HG03159 (cell line): ENCODE results near the gene RGS3.
"Not testable (repeated sequence)": the region's sequence is repeated elsewhere in the genome, so short reads cannot be mapped to it uniquely, and the experiment has no call there.

Experiments
- ATAC-seq: cut with Tn5 transposase; IDR thresholded peaks from one replicate; pipeline ENCODE4 v1.9.1; 2021; ENCODE audit warnings: mild to moderate bottlenecking, moderate library complexity; ENCODE audit not compliant: unreplicated experiment

Gene RGS3

GRCh38 chr9:113486327-113486726, 22.8 kb downstream of the RGS3 start:
- no peak for ATAC-seq

- no peak for ATAC-seq
Measured at GRCh38 chr9:113488071-113488470, 24.5 kb downstream of the RGS3 start.

DNA sequence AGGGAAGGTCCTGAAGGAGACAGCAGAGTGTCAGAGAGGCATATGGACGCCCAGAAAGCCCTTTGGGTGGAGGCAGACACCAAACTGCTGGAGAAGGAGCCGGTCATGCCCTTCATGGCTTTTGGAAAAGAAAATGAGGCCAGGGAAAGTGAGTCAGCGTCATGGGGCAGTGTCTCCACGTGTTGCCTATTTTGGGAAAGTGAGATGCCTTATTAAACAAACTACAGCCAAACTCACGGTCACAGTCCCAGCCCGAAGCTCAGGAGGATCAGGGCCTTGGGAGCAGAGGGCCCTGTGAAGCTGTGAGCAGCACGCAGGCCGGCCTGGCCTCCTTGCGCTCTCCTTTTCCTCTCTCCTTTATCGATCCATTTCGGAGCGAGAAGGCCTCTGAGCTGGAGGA, 25.0 kb downstream of the RGS3 start:
- ATAC-seq, result no peak

GRCh38 chr9:113491147-113491546, 27.6 kb downstream of the RGS3 start:
- not testable (repeated sequence) for ATAC-seq

DNA sequence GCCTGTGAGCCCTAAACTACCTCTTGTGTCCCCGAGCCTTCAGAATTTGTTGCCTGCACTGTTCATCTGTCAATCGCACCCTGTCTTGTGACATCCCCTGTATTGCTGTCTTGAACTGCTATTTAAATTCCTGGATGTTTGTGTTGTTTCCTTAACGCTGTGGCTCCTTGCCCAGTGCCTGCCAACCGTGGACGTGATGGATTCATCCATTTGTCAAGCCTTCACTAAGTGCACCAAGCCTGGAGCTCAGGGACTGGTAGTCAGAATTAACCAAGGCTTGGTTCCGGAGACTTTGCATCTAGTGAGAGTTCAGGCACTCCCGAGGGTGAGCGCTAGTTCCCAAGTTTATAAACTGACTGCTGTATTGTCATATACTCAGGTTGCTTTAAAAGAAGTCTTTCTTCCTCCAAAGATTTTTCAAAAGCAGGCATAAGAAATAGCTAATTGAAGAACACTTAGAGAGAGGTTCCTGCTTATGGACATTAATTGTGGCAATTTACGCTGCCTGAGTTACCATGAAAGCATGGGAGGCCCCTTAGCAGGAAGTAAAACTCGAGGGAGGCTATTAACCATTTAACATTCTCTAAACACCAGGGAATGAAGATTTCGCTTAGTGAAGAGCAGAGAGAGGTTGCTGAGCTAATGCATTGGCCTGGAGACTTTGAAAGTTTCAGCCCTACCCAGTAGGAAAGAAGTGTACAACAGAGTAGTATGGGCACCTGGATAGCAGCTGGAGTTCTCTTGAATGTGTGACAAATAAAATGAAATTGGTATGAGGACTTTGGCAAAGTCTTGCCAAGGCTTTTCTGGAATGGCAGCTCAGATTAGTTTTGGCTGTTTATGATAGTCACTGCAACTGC, 29.0 kb downstream of the RGS3 start:
- ATAC-seq, result no peak

DNA sequence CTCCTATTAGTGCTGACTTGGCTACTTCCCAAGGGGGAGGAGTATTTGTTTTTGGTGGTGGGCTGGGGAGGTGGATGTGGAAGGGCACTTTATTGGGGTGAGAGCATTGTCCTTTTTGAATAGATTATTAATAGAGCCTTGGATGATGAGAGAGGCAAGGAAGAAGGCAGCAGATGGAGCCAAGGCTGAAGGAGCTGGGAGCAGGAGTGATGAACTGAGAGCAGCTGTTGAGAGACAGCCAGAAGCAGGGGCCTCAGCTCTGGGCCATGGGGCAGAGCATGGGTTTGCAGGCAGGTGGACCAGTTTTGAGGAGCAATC, 29.6 kb downstream of the RGS3 start:
- ATAC-seq, result no peak

- no peak for ATAC-seq
Measured at GRCh38 chr9:113495526-113495925, 32.0 kb downstream of the RGS3 start.

DNA sequence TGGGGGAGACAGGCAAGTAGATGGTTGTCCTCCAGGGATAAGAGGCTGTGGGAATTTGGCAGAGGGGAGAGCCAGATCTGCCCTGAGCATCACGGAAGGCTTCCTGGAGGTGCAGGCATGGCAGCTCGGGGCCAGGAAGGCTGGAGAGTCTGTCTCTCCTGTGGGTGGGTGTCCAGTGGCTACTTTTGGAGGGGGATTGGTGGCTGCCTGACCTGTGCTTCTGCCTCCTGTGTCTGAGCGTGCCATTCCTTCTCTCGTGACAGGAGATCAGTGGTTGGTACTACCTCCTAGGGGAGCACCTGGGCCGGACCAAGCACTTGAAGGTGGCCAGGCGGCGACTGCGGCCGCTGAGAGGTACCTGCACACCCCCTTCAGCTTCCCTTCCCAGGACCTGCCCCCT, 33.5 kb downstream of the RGS3 start:
- no peak for ATAC-seq

DNA sequence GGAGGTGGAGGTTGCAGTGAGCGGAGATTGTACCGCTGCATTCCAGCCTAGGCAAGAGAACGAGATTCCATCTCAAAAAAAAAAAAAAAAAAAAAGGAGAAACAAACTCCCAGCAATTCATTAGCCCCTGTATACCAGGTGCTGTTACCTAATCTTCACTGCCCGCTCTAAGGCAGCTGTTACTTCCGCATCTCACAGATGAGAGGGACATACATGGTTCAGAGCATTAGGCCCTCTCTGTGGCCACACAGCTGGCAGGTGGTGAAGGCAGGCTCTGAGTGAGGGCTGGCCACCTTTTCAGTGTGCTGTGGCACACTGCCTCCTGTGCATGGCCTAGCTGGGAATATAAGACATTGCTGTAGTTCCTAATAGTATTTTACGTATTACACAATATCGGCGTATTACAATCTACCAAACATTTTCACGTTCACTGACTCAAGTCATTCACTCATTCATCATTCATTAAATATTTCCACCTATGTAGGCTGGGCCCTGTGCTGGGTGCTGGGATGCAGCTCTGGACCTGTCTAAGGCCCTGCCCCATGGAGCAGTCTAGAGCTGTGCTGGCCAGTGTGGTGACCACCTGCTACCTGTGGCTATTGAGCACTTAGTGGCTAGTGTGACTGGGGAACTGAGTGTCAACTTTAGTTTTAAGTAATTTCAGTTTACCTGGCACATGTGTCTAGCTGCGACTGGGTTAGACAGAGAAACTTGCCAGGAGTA, 35.8 kb downstream of the RGS3 start:
- ATAC-seq, result no peak

GRCh38 chr9:113499876-113500497, 36.5 kb downstream of the RGS3 start:
- ATAC-seq, result no peak

DNA sequence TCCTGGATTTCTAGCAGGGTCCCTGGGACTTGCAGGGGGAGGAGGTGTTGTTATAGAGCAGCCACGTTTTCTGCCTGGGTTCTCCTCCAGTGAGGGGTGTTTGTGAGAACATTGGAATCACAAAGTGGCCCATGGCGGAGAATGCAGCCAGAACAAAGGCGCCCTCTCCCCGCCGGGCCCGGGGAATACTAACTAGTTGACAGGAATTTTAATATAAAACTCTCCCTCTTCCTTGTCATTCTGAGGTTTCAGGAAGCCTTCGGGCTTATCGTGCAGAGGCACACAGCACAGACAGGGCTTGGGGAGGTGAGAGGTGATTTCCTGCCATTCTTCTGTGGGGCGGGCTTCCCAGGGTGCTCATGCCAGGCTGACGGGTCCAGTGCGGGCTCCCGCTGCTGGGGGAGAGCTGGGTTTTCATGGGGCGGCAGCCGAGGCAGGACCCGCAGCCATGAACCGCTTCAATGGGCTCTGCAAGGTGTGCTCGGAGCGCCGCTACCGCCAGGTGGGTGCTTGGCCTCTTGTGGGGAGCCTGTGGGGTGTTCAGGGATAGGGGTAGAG, 37.7 kb downstream of the RGS3 start:
- no peak for ATAC-seq

GRCh38 chr9:113501852-113502251, 38.3 kb downstream of the RGS3 start:
- no peak for ATAC-seq

DNA sequence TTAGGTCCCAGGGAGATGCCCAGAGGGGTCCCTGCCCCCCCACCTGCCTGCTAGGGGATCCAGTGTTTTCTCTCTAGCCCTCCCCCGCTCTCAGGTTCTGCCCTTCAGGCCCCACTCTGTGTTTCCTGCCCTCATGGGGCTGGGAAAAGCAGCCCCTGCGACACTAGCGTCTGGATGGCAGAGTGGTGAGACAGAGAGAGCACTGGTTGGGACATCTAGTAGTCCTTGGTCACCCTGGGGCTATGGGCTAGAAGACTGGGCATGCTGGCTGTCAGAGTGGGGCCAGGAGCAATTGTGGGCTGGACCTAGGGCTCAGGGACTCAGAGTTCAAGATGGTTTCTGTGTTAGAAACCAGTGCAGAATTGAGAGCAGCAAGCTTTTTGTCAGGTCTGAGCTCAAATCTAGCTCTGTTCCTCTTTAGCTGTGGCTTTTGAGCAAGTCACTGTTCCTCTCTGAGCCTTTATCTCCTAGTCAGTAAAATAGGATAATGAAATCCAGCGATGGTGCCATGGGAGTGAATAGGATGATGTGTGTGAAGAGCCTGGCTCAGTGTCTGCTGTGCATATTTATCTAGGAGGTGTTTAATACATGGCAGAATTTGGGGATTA, 39.0 kb downstream of the RGS3 start:
- ATAC-seq, result no peak

- ATAC-seq, result no peak
Measured at GRCh38 chr9:113503131-113503541, 39.6 kb downstream of the RGS3 start.

DNA sequence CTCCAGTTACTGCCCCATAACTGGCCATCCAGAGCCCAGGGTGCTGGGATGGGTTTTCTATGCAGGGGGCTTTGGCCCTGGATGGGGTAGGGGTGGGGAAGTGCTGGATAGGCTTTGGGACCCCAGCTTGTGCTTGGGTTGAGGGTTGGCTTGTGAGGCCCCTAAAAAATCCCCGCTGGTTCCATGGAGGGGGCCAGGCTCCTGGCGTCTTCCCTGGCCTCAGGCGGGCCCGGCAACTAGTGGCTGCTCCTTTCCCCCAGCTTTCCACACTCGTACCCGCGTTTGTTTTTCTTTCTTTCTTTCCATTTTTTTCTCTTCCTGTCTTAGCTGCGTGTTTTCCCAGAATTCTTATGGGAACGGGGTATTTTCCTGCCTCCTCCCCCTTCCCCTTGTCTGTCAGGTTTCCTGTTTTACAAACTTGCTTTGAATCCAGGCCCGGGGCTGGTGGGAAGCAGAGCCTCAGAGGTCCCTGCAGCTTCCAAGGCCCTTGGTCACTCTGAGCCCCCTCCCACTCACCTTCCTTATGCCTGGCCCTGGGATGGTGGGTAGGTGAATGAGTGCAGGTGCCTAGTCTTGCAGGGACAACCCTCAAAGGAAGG, 40.2 kb downstream of the RGS3 start:
- ATAC-seq, result no peak

DNA sequence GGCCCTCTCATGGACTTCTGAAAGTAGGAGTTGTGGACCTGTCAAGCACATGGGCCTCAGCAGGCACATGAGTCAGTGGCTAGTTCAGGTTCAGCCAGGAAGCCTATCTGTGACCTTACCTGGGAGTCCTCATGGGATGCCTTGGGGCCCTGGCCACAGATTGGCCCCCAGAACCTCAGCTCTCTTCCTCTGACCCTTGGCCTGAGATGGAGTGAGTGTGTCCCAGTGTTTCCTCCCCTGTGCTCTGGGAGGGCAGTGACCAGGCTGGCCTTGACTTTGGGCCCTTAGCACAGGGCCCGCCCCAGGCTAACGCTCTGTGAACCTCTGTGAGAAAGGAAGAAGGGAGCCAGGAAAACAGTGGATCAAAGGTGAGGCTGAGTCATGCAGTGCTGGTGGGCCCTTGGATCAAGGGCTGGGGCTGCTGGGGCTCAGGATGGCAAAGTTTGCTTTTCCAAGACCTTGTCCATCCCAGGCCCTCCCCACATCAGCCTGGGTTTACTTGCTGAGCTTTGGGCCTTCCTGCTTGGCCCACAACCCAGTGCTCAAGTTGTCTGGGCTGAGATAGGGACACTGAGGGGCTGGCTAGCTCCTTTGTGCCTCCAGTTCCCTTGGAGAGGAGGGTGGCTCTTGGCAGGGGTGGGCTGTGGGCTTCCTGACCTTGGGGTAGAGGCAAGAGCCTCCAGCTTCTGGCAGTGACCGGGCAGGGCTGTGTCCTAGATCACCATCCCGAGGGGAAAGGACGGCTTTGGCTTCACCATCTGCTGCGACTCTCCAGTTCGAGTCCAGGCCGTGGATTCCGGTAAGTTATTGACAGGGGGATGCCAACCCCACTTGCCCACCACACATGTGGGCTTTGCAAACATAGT, 41.4 kb downstream of the RGS3 start:
- no peak for ATAC-seq

- ATAC-seq, result no peak
Measured at GRCh38 chr9:113506090-113506589, 42.6 kb downstream of the RGS3 start.

DNA sequence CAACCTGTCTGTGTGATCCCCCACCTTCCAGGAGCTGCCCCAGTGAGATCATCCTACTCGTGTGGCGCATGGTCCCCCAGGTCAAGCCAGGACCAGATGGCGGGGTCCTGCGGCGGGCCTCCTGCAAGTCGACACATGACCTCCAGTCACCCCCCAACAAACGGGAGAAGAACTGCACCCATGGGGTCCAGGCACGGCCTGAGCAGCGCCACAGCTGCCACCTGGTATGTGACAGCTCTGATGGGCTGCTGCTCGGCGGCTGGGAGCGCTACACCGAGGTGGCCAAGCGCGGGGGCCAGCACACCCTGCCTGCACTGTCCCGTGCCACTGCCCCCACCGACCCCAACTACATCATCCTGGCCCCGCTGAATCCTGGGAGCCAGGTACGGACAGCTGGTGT, 43.7 kb downstream of the RGS3 start:
- no peak for ATAC-seq

DNA sequence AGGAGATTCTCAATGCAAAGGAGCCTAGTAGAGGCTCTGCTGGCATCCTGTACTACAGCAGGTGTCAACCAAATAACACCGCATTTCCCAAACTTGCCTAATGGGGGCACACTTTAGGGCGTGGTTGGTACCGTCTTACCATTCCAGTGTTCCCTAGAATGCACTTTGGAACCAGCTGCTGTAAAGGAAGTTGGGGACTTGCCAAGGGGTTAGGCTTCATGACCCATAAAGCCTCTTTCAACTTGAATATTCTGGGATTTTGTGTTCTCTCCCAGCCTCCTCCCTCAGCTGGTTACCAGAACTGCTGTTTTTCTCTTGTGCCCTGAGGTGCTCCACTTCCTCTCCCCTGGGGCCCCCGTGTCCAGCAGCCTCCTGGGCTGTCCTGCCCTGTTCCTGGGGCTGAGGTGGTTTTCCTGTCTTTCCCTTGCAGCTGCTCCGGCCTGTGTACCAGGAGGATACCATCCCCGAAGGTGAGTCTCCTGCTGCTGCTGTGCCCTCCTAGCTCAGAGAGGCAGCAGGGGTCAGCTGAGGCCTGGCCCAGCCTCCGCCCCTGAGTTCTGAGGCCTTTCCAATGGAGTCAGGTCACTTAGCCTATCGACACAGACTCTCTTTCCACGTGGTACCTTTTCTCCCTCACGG, 44.7 kb downstream of the RGS3 start:
- ATAC-seq, result no peak
